Fibroblast of skin of right biceps (primary cell): Measurements from ENCODE around the gene MGAT1.
"Not testable (repeated sequence)": the region's sequence is repeated elsewhere in the genome, so short reads cannot be mapped to it uniquely, and the experiment has no call there.

Source experiments
- DNase-seq: peaks from one replicate; pipeline ENCODE4 v3.0.0-alpha.2; 2013

MGAT1 gene

DNA sequence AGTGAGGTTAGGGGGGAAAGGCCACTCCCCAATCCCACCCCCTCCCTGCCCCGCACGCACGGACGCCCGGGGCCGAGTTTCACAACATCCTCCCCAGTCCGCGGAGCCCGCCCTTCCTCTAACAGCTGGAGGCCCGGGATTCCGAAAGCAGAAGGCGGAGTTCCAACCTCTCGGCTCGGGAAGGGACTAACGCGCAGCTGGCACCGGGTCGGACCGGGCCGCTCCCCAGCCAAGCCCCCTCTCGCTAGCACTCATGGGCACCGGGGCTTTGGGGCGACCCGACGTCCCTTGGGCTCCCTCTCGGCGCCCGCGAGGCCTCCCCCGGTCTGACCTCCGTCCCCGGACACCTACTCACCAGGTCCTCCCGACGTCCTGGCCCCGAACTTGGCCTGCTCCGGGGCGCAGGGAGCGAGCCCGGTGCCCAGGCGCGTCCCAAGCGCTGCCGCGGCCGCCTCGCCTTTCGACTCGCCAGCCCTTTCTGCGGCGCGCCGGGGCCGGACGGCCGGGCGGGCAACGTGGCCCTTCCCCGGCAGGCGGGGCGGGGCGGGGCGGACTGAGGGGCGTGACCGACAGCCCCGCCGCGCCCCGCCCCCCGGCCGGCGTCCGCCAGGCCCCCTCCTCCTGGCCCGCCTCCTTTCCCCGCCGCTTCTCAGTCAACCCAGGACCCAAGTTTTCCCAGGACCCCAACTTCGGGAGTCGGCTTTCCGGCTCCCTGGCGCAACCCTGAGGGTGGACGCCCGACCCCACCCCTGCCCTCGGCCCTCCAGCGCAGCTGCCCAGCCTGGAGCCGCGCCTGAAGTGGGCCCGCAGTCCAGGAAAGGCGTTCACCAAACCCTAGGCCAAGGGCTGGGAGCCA, at the start of gene MGAT1:
TSS of gene MGAT1 (minus strand) at position 482 of the 856 bp plus-strand sequence. CDS start 9,835 bp downstream, outside the sequence.
- peak; percentile 82 for DNase-seq

- no peak for DNase-seq
Measured at GRCh38 chr5:180850434-180851078, 48.0 kb upstream of the MGAT1 start.

DNA sequence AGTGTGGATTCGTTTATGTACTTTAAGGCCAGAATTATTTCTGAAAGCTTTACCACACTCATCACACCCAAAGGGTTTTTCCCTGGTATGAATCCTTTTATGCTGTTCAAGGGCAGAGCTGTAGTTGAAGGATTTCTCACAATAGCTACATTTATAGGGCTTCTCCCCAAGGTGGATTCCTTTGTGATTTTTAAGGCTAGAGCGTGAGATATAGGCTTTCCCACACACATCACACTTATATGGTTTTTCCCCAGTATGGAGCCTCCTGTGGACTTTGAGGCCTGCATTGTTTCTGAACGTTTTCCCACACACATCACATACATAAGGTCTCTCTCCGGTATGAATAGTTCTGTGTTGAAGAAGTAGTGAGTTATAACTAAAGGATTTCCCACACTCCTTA, 47.2 kb upstream of the MGAT1 start:
- DNase-seq = no peak

GRCh38 chr5:180848878-180849277, 46.3 kb upstream of the MGAT1 start:
- DNase-seq = no peak

GRCh38 chr5:180848265-180848664, 45.7 kb upstream of the MGAT1 start:
- DNase-seq = no peak

DNA sequence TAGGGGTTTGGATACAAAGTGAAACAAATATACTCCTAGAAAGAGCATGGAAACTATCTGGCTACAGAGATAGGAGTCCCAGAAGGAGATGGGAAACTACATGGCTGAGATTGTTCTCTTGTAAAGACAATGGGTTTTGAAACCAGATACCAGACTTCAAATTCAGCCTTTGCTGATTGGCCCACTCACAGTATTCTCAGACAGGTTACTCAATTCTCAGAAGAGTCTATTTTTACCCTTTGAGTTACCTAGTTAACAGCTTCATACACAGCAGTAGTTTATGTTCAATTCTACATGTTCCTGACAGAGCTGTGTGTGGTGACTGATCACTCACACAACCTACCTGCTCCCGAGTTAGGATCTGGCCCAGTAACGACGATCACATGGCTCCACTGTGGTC, 44.4 kb upstream of the MGAT1 start:
- DNase-seq = no peak

DNA sequence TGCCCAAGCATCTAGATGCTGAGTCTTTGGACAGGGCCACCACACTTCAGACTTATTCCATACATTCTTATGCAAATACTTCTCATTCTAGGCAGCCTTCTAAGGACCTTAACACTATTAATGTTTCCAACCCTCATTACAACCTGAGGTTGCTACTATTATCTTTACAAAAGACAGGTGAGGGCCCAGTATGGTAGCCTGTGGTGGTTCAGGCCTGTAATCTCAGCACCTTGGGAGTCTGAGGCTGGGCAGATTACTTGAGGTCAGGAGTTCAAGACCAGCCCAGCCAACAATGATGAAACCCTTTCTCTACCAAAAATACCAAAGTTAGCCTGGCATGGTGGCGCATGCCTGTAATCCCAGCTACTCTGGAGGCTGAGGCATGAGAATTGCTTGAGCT, 42.3 kb upstream of the MGAT1 start:
- DNase-seq = no peak

- DNase-seq = no peak
Measured at GRCh38 chr5:180844432-180844831, 41.8 kb upstream of the MGAT1 start.

DNA sequence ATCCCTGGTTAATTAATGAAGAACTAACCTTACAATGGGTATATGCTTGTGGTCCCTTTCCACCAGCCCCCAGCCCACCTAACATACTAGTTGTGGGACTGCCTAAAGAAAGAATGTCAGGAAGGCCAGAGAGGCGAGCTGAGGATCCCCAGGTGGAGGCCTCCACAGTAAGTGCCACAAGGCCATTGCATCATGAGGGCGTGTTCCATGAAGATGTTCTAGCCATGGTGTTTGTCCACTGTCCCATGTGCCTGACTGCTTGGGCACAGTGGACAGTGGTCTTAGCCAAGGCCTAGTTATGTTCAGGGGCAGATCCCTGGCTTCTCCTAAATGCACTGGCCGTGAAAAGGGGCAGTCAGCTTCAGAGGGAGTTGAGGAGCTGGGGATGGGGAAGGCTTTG, 37.3 kb upstream of the MGAT1 start:
- DNase-seq = no peak

DNA sequence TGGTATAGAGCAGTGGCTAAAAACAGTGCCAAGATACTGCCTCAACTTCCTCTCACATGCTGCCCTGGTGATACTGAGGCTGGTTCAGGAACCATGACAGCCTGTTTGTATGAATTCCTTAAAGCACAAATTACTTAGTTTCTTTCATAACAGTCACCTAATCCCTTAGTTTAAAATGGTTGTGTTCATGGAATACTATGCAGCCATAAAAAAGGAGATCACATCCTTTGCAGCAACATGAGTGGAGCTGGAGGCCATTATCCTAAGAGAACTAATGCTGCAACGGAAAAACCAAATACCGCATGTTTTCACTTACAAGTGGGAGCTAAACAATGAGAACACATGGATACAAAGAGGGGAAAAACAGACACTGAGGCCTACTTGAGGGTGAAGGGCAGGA, 36.6 kb upstream of the MGAT1 start:
- no peak for DNase-seq

DNA sequence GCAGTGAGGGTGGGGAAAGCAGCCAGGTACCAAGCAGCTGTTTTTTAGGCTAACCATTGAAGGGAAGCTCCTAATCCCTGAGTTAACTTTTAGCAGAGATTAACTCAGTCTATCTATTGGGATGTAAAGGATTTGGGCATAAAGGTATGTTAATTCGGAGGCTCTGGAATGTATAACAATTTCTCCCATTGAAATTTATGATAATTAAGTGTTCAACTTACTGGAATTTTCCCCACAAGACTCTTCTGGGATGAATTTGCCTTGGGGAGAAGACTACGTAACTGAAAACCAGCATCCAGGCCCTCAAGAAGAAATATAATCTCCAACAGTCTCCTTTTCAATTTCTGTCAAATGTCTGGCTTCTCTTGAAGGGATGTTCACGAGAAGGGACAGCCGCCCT, 34.9 kb upstream of the MGAT1 start:
- no peak for DNase-seq

- no peak for DNase-seq
Measured at GRCh38 chr5:180832638-180833068, 30.0 kb upstream of the MGAT1 start.

DNA sequence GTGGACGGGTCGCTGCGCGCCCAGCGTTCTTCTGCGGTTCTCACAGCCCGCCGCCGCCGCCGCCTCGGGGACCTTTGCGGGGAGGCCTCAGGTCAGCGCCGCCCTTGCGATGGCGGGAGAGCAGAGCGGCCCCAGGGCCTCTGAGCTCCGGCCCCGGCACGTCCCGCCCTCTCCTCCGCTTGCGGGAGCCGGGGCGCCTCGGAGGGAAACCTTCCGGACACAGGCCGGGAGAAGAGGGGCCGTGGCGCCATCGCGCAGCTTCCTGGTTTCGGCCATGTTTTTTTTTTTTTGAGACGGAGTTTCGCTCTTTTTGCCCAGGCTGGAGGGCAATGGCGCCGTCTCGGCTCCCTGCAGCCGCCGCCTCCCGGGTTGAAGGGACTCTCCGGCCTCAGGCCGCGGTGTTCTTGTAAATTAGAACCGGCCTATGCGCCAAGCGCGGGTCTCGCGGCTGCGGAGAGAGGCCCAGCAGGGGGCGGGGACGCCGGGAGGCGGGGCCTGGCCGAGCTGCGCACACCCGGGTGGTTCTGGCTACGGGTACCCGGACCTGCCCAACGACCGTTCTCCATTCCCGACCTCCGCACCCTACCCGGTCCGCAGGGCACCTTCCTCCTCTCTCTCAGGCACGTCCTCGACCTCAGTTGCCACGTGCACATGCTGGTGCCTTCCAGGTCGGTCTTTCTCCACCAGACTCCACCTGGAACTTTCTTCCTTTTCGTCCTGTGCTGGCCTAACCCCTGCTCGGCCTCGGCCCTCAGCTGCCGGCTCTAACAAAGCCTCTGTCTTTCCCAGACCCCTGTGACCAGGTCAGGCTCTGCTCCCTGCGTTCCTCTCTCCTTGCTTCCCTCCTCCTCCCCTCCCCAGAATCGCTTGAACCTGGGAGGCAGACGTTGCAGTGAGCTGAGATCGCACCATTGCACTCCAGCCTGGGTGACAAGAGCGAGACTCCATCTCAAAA, 28.8 kb upstream of the MGAT1 start:
- peak; percentile 72 for DNase-seq

- DNase-seq = peak; percentile 57
Measured at GRCh38 chr5:180830253-180831138, 27.9 kb upstream of the MGAT1 start.

- no peak for DNase-seq
Measured at GRCh38 chr5:180829726-180830125, 27.1 kb upstream of the MGAT1 start.

DNA sequence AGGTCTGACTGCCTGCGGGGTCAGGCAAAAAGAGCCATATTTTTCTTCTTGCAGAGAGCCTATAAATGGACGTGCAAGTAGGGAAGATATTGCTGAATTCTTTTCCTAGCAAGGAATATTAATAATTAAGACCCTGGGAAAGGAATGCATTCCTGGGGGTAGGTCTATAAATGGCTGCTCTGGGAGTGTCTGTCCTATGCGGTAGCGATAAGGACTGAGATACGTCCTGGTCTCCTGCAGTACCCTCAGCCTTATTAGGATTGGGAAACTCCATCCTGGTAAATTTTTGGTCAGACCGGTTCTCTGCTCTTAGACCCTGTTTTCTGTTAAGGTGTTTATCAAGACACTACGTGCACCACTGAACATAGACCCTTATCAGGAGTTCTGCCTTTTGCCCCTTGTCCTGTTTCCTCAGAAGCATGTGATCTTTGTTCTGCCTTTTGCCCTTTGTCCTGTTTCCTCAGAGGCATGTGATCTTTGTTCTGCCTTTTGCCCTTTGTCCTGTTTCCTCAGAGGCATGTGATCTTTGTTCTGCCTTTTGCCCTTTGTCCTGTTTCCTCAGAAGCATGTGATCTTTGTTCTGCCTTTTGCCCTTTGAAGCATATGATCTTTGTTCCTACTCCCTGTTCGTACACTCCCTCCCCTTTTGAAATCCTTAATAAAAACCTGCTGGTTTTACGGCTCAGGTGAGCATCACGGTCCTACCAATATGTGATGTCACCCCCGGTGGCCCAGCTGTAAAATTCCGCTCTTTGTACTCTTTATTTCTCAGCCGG, 26.3 kb upstream of the MGAT1 start:
- DNase-seq = not testable (repeated sequence)

GRCh38 chr5:180827374-180827773, 24.8 kb upstream of the MGAT1 start:
- DNase-seq = not testable (repeated sequence)

DNA sequence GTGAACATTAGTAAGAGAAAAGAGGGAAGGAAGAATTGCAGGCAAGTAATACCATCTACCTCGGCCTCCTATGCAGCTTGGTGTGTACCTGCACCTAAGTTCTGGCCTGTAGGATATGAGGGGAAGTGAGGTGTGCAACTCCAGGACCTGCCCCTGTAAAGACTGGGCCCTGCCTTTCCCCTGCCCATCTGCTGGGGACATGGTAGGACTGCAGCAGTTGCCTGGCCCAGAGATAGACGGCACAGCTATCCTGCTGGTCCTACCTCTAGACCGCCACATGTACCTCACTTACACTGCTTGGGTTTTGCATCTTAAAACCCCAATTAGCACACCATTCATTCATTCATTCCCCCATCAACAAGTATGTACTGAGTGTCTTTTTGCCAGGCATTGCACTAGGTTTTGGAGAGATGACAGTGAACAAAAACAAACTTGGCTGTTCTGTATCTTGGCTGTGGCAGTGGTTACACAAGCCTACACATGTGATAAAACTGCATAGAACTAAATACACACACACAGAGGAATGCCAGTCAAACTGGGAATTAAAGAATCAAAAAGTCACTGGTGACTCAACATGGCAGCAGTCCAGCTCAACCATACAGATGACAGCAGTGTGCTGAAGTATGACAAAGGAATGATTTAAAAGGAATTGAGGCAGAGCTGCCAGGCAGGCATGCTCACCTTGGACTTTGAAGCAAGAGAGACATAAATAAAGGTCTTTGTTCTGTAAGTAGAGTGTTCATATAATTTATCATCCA, 23.3 kb upstream of the MGAT1 start:
- DNase-seq = peak; percentile 86

GRCh38 chr5:180824630-180825476, 22.2 kb upstream of the MGAT1 start:
- DNase-seq = no peak
